Fibroblast of skin of left quadriceps (primary cell): Measurements from ENCODE around the gene ARID1B.
A peak's percentile ranks its signal among the peaks of the same experiment; 100 is the strongest.
"Not testable (repeated sequence)": the region's sequence is repeated elsewhere in the genome, so short reads cannot be mapped to it uniquely, and the experiment has no call there.

Experiments
- DNase-seq, 2 experiments: peaks; one replicate each; pipeline ENCODE4 v3.0.0-alpha.2; 2013; ENCODE audit warnings: low read depth in 2 of 2

The ARID1B gene

GRCh38 chr6:157126183-157127098 is 349.3 kb downstream of the ARID1B start:
- no peak for DNase-seq

GRCh38 chr6:157128235-157128775 is 351.1 kb downstream of the ARID1B start:
- no peak for DNase-seq

- no peak for DNase-seq
Observed at GRCh38 chr6:157131250-157131649, 354.1 kb downstream of the ARID1B start.

- DNase-seq, result no peak
Observed at GRCh38 chr6:157133856-157134255, 356.7 kb downstream of the ARID1B start.

GRCh38 chr6:157134402-157135047 is 357.3 kb downstream of the ARID1B start:
- DNase-seq, result no peak

- no peak for DNase-seq
Observed at GRCh38 chr6:157135691-157136090, 358.5 kb downstream of the ARID1B start.

GRCh38 chr6:157137501-157137900 is 360.3 kb downstream of the ARID1B start:
- no peak for DNase-seq

- DNase-seq, result no peak
Observed at GRCh38 chr6:157139054-157139708, 362.0 kb downstream of the ARID1B start.

GRCh38 chr6:157143171-157143889 is 366.2 kb downstream of the ARID1B start:
- DNase-seq, result no peak

- no peak for DNase-seq
Observed at GRCh38 chr6:157143890-157144798, 367.0 kb downstream of the ARID1B start.

GRCh38 chr6:157144859-157145568 is 367.8 kb downstream of the ARID1B start:
- DNase-seq, result no peak

GRCh38 chr6:157145656-157146285 is 368.6 kb downstream of the ARID1B start:
- DNase-seq, result no peak

- not testable (repeated sequence) for DNase-seq
Observed at GRCh38 chr6:157147054-157148026, 370.2 kb downstream of the ARID1B start.

GRCh38 chr6:157148391-157149323 is 371.5 kb downstream of the ARID1B start:
- DNase-seq, result peak; percentile 73 to 75

GRCh38 chr6:157150076-157150475 is 372.9 kb downstream of the ARID1B start:
- peak in 1 of 2 experiments; percentile 18 for DNase-seq

GRCh38 chr6:157151029-157151428 is 373.9 kb downstream of the ARID1B start:
- no peak for DNase-seq

- peak; percentile 74 for DNase-seq
Observed at GRCh38 chr6:157151989-157152388, 374.8 kb downstream of the ARID1B start.
